Retinal pigment epithelial cell (primary cell): ENCODE results near the gene PTX4.

ENCODE experiments used
- DNase-seq: peaks from one replicate; pipeline ENCODE4 v3.0.0-alpha.2; 2010; ENCODE audit warnings: low read depth
- H3K4me3 ChIP-seq: 2 replicates; pipeline ENCODE4 v1.5.1; 2011; ENCODE audit warnings: mild to moderate bottlenecking, low read length, control low read depth, moderate library complexity
- TF ChIP-seq, protein P1 (sequence below): conservative IDR thresholded peaks from 2 replicates; pipeline ENCODE4 v1.5.1; 2011; ENCODE audit warnings: low read depth, low read length, control low read depth, inconsistent platforms

The PTX4 gene

DNA sequence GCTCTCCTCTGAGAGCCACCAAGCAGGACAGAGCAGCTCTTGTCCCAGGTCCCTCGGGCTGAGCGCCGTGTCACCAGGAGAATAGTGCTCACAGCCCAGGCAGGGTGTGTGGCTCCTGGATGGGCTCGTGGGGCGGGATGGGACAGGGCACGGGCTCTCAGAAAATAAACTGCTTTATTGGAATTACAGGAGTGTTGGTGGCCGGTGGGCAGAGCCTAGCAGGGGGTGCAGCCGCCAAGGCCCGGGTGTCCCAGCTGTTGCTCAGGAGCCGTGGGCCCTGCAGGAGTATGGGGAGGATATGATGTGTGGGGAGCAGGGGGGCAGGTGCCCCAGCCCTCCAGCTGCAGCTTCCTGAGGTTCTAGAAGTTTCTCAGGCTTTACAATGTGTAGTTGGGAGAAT lies 21.5 kb upstream of the PTX4 start:
- no peak for DNase-seq
- no peak overlapping the region for H3K4me3 ChIP-seq

DNA sequence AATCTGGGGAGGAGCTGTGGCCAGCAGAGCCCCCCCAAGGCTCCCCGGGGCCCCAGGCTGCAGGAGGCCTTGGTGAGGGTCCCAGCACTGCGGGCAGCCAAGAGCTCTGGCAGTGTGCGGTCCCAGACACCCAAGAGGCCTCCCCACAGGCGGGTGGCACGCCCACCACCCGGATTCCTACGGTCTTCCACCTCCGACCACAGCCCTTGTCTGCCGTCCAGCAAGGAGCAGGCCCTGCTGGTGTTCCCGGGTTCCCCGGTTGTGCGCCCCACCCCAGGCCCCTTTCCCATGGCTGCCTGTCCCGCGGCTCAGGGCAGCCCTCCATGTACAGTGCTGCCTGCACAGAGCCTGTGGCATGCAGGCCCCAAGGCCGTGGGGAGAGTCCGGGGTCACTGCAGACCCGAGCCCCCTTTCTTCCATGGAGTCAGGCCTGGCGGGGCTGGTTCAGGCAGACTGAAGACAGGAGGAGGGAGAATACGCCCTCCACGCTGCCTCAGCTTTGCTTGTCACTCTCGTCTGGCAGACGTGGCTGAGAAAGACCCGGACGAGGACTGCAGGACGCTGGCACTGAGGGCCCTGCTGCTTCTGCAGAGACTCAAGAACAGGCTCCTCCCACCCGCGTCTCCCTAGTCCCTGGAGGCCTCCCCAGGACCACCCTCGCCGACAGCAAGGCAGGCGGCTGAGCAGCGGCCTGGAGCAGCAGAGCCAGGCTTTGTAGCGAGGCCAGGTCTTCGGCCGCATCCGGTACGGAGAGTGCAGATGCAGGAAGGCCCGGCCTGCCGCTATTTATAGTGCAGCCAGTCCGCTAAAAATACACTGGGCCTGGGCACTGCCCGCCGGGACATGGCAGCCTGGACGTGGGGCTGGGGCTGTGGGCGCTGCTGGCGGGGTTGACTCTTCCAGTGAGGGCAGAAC lies 20.8 kb upstream of the PTX4 start:
- DNase-seq = no peak
- TF ChIP-seq, protein P1, sequence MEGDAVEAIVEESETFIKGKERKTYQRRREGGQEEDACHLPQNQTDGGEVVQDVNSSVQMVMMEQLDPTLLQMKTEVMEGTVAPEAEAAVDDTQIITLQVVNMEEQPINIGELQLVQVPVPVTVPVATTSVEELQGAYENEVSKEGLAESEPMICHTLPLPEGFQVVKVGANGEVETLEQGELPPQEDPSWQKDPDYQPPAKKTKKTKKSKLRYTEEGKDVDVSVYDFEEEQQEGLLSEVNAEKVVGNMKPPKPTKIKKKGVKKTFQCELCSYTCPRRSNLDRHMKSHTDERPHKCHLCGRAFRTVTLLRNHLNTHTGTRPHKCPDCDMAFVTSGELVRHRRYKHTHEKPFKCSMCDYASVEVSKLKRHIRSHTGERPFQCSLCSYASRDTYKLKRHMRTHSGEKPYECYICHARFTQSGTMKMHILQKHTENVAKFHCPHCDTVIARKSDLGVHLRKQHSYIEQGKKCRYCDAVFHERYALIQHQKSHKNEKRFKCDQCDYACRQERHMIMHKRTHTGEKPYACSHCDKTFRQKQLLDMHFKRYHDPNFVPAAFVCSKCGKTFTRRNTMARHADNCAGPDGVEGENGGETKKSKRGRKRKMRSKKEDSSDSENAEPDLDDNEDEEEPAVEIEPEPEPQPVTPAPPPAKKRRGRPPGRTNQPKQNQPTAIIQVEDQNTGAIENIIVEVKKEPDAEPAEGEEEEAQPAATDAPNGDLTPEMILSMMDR = no peak
- no peak overlapping the region for H3K4me3 ChIP-seq

More for the DNA sequence above, 21.5 kb upstream of the PTX4 start:
- TF ChIP-seq, protein P1 = no peak

DNA sequence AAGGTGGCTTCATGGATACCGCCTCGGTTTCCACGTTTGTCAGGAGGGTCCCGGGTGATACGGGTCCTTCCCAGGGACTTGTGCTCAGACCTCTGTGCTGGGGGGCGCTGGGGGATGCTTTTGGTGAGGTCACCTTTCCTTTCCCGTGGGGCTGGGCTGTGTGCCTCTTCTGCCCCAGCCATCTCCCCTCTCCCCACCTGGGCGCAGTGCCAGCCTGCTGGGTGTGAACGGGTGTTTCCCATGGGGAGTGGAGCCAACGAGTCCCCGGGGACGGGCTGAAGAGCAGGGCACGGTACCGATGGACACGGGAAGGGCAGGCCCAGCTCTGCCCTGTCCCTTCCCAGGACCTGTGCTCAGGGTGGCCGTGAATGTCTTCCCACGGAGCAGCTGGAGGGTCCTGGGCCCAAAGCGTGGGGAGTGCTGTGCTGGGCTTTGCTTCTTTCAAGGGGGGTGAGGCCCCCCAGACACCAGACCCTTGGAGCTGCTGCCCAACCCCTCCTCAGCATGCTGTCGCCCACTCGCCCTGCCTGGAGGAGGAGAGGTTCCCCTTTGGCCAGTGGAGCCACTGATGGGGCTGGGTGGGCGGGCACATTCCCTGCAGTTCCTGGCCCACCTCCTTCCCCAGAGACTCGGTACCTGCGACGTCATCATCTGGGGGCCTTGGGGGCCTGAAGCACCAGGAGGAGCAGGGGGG lies 19.9 kb upstream of the PTX4 start:
- TF ChIP-seq, protein P1 = no peak
- DNase-seq = no peak
- no peak overlapping the region for H3K4me3 ChIP-seq

DNA sequence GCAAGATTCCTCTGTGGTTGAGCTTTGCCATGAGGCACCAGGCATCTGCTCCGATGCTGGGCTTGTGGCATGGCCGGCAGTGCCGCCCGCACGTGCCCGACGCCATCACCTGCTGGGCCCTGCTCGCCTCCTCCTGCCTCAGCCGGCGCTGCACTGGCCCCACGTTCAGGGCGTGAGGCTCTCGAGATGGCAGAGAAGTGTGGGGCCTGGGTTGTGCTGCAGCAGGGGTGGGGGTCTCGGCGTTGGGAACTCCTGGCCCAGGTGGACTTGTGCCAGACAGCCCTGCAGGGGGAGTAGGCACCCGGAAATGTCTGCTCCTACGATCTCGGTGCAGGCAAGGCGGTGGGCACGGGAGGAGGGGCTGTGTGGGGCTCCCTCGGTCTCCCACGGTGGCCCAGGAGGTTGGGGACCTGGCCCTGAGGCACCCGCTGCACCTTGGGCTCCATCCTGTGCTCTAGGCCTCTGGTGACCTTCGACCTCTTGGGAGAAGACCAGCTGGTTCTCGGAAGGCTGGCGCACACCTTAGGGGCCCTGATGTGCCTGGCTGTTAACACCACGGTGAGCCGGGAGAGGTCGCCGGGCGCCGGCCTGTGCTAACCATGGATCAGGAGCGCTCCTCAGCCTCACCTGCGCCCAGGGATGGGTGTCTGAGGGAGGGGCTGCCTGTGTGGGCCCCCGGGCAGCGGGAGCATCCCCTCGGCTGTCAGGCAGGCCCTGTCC lies 17.9 kb upstream of the PTX4 start:
- no peak overlapping the region for H3K4me3 ChIP-seq
- TF ChIP-seq, protein P1 = no peak
- DNase-seq = no peak

DNA sequence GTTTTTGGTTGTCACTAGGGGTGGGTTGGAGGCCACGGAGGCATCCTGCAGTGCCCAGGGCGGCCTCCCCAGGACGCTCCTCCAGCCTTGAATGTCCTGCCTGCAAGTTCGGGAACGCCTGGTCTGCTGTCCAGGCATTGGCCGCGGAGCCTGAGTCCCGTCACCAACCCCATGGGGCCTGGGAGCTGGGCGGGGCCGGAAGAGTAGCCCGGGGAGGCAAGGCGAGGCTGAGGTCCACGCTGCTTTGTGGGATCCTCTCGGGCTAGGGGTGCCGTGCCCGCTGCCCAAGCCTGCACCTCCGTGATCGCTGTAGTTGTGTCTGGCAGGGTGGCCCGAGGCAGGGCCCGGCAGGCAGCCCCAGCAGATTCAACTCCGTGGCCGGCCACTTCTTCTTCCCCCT lies 17.2 kb upstream of the PTX4 start:
- no peak overlapping the region for H3K4me3 ChIP-seq
- DNase-seq = no peak
- TF ChIP-seq, protein P1 = no peak

DNA sequence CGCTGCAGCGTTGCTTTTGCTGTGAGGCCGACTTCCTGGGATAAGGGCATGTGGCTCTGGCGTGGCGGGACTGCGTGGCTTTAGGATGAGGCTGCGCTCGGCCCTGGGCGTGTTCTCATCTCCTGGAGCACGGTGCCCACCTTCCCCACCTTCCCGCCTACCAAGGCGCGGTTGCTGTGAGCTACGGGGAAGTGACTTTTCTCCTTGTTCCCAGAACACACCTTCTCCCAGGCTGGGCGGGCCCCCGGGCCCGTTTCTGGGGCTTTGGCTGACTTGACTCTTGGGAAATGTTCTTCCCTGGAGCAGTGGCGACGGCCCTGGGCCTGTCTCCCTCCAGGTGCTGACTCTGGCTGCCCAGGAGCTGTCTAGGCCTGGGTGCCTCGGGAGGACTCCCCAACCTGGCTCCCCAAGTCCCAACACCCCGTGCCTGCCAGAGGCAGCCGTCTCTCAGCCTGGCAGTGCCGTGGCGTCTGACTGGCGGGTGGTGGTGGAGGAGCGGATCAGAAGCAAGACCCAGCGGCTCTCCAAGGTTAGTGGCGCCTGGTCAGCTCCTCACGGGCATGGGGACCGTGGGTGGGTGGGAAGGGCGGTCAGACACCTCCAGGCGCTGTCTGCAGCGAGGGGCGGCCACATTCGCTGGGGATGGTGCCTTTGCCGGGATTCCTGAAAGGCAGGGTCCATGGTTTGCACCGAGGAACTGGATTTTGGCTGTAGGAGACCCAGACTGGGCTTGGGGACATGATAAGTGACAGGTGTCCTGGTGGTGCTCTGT lies 16.5 kb upstream of the PTX4 start:
- no peak overlapping the region for H3K4me3 ChIP-seq
- TF ChIP-seq, protein P1 = no peak
- DNase-seq = no peak
